Measurements from ENCODE around the gene PRG3. TPM values are rescaled to one million over a fixed set of nuclear protein-coding genes. Genes with fewer than 3 reads are reported as not detected.
"Not testable (repeated sequence)": the region's sequence is repeated elsewhere in the genome, so short reads cannot be mapped to it uniquely, and the experiment has no call there.

PRG3 gene
- total RNA-seq, 2 donors from 2014 or later, result not detected

DNA sequence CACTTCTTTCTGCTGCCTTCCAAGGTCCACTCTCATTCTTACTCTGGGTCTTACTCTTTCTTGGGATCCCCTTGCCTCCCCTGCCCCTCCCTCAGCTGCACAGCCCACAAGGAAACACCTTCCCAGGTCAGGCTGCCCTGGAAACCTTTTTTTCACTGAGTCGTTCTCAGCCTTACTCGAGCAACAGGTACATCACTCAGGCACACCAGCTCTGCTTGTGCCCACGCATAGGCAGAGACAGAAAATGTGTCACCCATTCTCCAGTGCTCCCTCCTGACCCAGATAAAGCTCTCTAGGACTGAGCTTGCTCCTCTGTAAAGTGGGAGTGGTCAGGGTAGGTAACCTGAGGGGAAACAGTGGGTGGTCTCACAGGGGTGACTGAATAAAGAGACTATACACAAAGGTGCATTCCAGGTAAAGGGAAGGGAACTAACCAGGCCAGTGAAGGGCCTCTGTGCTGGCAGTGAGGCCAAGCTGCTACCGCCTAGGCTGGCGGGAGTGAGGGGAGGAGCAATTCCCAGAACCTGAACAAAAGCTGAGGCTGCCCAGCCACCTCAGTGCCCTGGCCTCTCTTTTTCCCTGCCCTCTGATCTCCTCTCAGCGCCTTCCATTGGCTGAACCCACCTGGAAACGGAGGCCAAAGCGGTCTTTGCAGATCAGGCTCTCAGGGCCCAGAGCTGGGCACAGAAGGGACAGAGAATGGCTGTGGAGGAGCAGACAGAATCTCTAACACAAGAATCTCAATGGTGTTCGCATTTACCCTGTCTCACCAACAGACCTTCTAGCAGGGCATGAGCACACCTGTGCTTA is 15.9 kb downstream of the PRG3 start:
- Histone ChIP-seq H3K9ac (ENCODE audit: low read depth in 2 of 2, low read length in 2 of 2) (no peak overlapping the region), H3K27ac (no peak overlapping the region), H3K4me1 (no peaks in the 10 kb centered on the region), H3K9me3 (no peaks in the 10 kb centered on the region), H3K36me3 (no peaks in the 10 kb centered on the region), H3K4me3 (no peak overlapping the region), H3K27me3 (no peaks in the 10 kb centered on the region)
- intact Hi-C loops (cut with DNase I), result no loop called here
- DNase-seq, result no peak
- TF ChIP-seq, protein P1, sequence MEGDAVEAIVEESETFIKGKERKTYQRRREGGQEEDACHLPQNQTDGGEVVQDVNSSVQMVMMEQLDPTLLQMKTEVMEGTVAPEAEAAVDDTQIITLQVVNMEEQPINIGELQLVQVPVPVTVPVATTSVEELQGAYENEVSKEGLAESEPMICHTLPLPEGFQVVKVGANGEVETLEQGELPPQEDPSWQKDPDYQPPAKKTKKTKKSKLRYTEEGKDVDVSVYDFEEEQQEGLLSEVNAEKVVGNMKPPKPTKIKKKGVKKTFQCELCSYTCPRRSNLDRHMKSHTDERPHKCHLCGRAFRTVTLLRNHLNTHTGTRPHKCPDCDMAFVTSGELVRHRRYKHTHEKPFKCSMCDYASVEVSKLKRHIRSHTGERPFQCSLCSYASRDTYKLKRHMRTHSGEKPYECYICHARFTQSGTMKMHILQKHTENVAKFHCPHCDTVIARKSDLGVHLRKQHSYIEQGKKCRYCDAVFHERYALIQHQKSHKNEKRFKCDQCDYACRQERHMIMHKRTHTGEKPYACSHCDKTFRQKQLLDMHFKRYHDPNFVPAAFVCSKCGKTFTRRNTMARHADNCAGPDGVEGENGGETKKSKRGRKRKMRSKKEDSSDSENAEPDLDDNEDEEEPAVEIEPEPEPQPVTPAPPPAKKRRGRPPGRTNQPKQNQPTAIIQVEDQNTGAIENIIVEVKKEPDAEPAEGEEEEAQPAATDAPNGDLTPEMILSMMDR (IDR thresholded peaks at IDR 0.05), result no peak

DNA sequence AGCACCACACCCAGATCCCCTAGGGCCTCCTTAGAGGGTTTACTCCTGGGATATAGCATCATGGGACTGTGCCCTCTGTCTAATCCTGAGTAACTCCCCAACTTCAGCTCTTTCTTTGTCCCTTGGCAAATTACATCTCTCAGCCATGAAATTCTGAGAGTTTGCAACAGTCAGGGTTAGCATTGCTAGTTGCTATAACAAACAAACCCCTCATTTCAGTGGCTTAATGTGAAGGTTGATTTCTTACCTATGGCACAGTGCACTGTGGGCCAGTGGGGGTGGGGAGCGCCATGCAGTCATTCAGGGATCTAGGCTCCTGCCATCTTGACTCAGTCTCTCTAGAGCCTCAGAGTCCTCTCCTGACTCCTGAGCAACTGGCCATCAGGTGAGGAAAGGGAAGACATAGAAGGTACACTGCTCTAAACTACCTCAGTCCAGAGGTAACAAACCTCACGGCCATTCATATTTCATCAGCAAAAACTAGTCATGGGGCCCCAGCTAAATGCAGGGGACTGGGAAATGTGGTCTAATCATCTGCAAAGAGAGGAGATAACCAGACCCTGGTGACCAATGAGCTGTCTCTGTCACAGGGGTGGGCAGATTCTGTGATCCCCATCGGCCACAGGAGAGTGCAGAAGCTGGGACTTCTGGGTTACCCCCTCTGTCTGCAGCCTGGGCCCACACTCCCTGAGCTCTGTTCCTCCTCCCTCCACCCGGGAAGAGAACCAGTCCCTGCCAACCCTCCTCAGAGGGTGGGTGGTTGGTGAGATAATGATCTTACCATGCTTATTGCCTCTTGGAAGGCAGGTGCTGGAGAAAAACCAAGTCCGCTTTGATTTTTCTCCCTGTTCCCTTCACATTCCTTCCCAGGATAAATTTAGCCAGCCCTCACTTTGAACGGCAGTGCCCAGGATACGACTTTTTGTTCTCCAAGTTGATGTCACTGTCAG is 17.5 kb downstream of the PRG3 start:
- TF ChIP-seq, protein P1 (IDR thresholded peaks at IDR 0.05), result no peak
- H3K4me1 ChIP-seq, result no peaks in the 10 kb centered on the region
- H3K27me3 ChIP-seq, result no peaks in the 10 kb centered on the region
- no peaks in the 10 kb centered on the region for H3K9me3 ChIP-seq
- H3K4me3 ChIP-seq, result no peak overlapping the region
- intact Hi-C loops (cut with DNase I), result no loop called here
- H3K27ac ChIP-seq, result no peak overlapping the region
- H3K9ac ChIP-seq (ENCODE audit: low read depth in 2 of 2, low read length in 2 of 2), result no peak overlapping the region
- no peaks in the 10 kb centered on the region for H3K36me3 ChIP-seq
- DNase-seq, result no peak

DNA sequence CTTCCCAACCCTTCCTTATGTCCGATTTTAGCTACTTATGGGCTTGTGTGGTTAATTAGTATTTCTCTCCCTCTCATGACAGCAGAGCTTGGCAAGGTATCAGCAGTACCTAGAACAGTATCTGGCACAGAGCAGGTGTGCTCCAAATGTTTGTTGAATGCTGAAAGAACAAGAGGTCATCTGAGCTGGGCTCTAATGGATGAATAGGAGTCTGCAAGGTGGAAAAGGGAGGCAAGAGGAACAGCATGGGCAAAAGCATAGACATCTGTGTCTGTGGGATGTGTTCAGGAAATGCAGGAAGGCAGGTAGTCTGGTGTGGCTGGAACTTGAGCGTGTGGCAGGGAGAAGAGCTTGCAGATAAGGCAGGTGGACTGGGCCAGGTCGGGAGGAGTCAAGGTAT is 19.0 kb downstream of the PRG3 start:
- intact Hi-C loops (cut with DNase I), result no loop called here
- no peak overlapping the region for H3K9ac ChIP-seq (ENCODE audit: low read depth in 2 of 2, low read length in 2 of 2)
- TF ChIP-seq, protein P1 (IDR thresholded peaks at IDR 0.05), result no peak
- no peaks in the 10 kb centered on the region for H3K36me3 ChIP-seq
- no peak for DNase-seq
- H3K4me3 ChIP-seq, result no peak overlapping the region
- H3K27me3 ChIP-seq, result no peaks in the 10 kb centered on the region
- H3K27ac ChIP-seq, result no peak overlapping the region
- H3K4me1 ChIP-seq, result no peaks in the 10 kb centered on the region
- no peaks in the 10 kb centered on the region for H3K9me3 ChIP-seq

DNA sequence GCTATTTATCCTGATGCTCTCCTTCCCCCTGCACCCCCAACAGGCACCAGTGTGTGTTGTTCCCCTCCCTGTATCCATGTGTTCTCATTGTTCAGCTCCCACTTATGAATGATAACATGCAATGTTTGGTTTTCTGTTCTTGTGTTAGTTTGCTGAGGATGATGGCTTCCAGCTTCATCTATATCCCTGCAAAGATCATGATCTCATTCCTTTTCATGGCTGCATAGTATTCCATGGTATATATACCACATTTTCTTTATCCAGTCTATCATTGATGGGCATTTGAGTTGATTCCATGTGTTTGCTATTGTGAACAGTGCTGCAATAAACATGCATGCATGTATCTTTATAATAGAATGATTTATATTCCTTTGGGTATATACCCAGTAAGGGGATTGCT is 19.5 kb downstream of the PRG3 start:
- H3K27me3 ChIP-seq; H3K4me1 ChIP-seq; H3K9ac ChIP-seq (ENCODE audit: low read depth in 2 of 2, low read length in 2 of 2); H3K36me3 ChIP-seq; H3K27ac ChIP-seq; H3K9me3 ChIP-seq; intact Hi-C loops (cut with DNase I); DNase-seq; H3K4me3 ChIP-seq: not testable (repeated sequence)

DNA sequence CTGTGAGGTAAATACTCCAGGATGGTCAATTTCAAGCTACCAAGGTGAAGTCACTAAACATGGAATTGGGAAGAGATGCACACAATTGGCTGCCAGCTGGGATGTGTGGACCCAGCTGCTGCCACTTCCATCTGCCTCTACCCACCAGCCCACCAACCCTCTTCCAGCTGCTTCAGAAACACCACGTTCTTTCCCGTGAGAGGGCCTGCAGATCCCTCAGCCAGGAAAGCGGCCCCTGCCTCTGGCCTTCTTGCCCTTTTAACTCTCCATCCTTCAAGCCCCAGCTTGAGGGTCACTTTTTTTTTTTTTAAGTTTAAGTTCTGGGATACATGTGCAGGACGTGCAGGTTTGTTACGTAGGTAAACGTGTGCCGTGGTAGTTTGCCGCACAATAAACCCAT is 20.0 kb downstream of the PRG3 start:
- no peak overlapping the region for H3K27ac ChIP-seq
- intact Hi-C loops (cut with DNase I), result no loop called here
- DNase-seq, result no peak

More for the DNA sequence above, 20.0 kb downstream of the PRG3 start:
- TF ChIP-seq, protein P1 (IDR thresholded peaks at IDR 0.05), result no peak
- Histone ChIP-seq H3K4me3 (no peak overlapping the region), H3K36me3 (no peaks in the 10 kb centered on the region), H3K27me3 (no peaks in the 10 kb centered on the region), H3K4me1 (no peaks in the 10 kb centered on the region), H3K9me3 (no peaks in the 10 kb centered on the region), H3K9ac (ENCODE audit: low read depth in 2 of 2, low read length in 2 of 2) (no peak overlapping the region)
